Esophagus squamous epithelium (tissue), 5 donors: ENCODE data around the gene LCOR. TPM values are rescaled to one million over a fixed set of nuclear protein-coding genes. Genes with fewer than 3 reads are reported as not detected.

Source experiments
- DNase-seq: peaks from one replicate; lab custom pipeline; 2025; lab: John Stamatoyannopoulos, UW
- H3K27ac ChIP-seq, 4 donors: fragments of 200-600 bp; sonication (generic); one replicate each; pipeline ENCODE4 v1.5.1; 2016 to 2019; ENCODE audit warnings: mild to moderate bottlenecking in 1 of 4
- H3K27me3 ChIP-seq, 4 donors: fragments of 200-600 bp; sonication (generic); 1 replicate in 3 of 4; 2 replicates in 1 of 4; pipeline versions ENCODE4 v1.5.1 to v1.6.0; 2017 to 2021; ENCODE audit warnings: antibody characterized with exemption in 1 of 4
- H3K36me3 ChIP-seq, 3 donors: fragments of 200-600 bp; sonication (generic); one replicate each; pipeline ENCODE4 v1.5.1; 2016 to 2019
- H3K4me1 ChIP-seq, 3 donors: fragments of 200-600 bp; sonication (generic); one replicate each; pipeline ENCODE4 v1.5.1; 2017 to 2019
- H3K4me3 ChIP-seq, 4 donors: fragments of 200-600 bp; sonication (generic); 1 replicate in 3 of 4; 2 replicates in 1 of 4; pipeline ENCODE4 v1.5.1; 2016 to 2019; ENCODE audit warnings: mild to moderate bottlenecking in 2 of 4, moderate library complexity in 1 of 4
- H3K9me3 ChIP-seq, 3 donors: fragments of 200-600 bp; sonication (generic); one replicate each; pipeline ENCODE4 v1.5.1; 2016 to 2019
- CTCF ChIP-seq, 6 experiments: fragments of 450-650 bp in 4 of 6; fragments of 200-600 bp in 2 of 6; sonication (generic) in 2 of 6; IDR thresholded peaks; one replicate each; pipeline ENCODE4 v1.5.1; 2016 to 2019; ENCODE audit warnings: antibody characterized with exemption in 6 of 6, mild to moderate bottlenecking in 4 of 6, moderate library complexity in 4 of 6
- POLR2A ChIP-seq, 4 donors: fragments of 450-650 bp; IDR thresholded peaks; one replicate each; pipeline ENCODE4 v1.6.1; 2017; ENCODE audit warnings: antibody characterized with exemption in 4 of 4, mild to moderate bottlenecking in 4 of 4, moderate library complexity in 3 of 4
- WGBS, 2 donors: methylation state at CpG; one replicate each; pipeline ENCODE4 v1.1.5; 2018; 5-methylcytosine and 5-hydroxymethylcytosine counted together
- intact Hi-C: fragments of 100-400 bp; cut with DNase I; formaldehyde crosslinking; loops from one replicate; pipeline ENCODE4 v1.15.0; 2022
- total RNA-seq, 4 donors: library from RNA; depleted of rRNA; stranded (reverse); fragments of >200 nt; gene quantifications; one replicate each; pipeline ENCODE4 v1.1.0, GENCODE V29; 2016
- donor health status: DM: yes; HTN: yes; CAD: no.

LCOR gene
- total RNA-seq, 4 donors from 2014 or later = 16.9 to 112 (median 30.4) TPM

GRCh38 chr10:97001183-97001991, 169.3 kb downstream of the LCOR start:
- H3K9me3 ChIP-seq = peaks cover 0 to 2% (median 0%) of the 10 kb centered on the region in 3 donors
- TF ChIP-seq CTCF (IDR thresholded peaks at IDR 0.05) (no peak), POLR2A (IDR thresholded peaks at IDR 0.05) (no peak)
- no peaks in the 10 kb centered on the region for H3K4me1 ChIP-seq
- intact Hi-C loops = no loop called here
- DNase-seq = no peak
- H3K27ac ChIP-seq = no peak overlapping the region
- H3K27me3 ChIP-seq = no peaks in the 10 kb centered on the region
- H3K4me3 ChIP-seq = no peak overlapping the region
- no peaks in the 10 kb centered on the region for H3K36me3 ChIP-seq
- WGBS, 2 donors = 100% methylated on average over 2 of the region's 17 CpGs; no CpG with 5 or more reads in 1 of the 2 donors

GRCh38 chr10:97002670-97003069, 170.6 kb downstream of the LCOR start:
- Histone ChIP-seq H3K9me3 (peaks cover 0 to 15% (median 4%) of the 10 kb centered on the region in 3 donors), H3K36me3 (no peaks in the 10 kb centered on the region), H3K4me3 (no peak overlapping the region), H3K4me1 (no peaks in the 10 kb centered on the region), H3K27ac (no peak overlapping the region), H3K27me3 (no peaks in the 10 kb centered on the region)
- DNase-seq = no peak
- TF ChIP-seq POLR2A (IDR thresholded peaks at IDR 0.05) = no peak
- TF ChIP-seq CTCF (IDR thresholded peaks at IDR 0.05) = no peak
- intact Hi-C loops = no loop called here
- WGBS, 2 donors = 95 to 98% methylated on average over 6 to 12 of the region's 16 CpGs

- Histone ChIP-seq H3K36me3 (no peaks in the 10 kb centered on the region), H3K27ac (no peak overlapping the region), H3K9me3 (peaks cover 0 to 21% (median 10%) of the 10 kb centered on the region in 3 donors), H3K27me3 (no peaks in the 10 kb centered on the region), H3K4me1 (no peaks in the 10 kb centered on the region), H3K4me3 (no peak overlapping the region)
- no peak for TF ChIP-seq POLR2A (IDR thresholded peaks at IDR 0.05)
- WGBS, 2 donors = 94 to 100% methylated on average over 2 to 3 of the region's 13 CpGs
- intact Hi-C loops = no loop called here
- DNase-seq = no peak
Measured at GRCh38 chr10:97003151-97003803, 171.2 kb downstream of the LCOR start.

- no peak overlapping the region for H3K27ac ChIP-seq
- no peaks in the 10 kb centered on the region for H3K4me1 ChIP-seq
- no peak for TF ChIP-seq CTCF (IDR thresholded peaks at IDR 0.05)
- no peak for TF ChIP-seq POLR2A (IDR thresholded peaks at IDR 0.05)
- intact Hi-C loops = no loop called here
- H3K9me3 ChIP-seq = peaks cover 0 to 24% (median 11%) of the 10 kb centered on the region in 3 donors
- H3K27me3 ChIP-seq = no peaks in the 10 kb centered on the region
- H3K4me3 ChIP-seq = no peak overlapping the region
- 93% methylated on average over 3 of the region's 8 CpGs; no CpG with 5 or more reads in 1 of the 2 donors for WGBS, 2 donors
- H3K36me3 ChIP-seq = no peaks in the 10 kb centered on the region
- DNase-seq = no peak
Measured at GRCh38 chr10:97003804-97004201, 171.7 kb downstream of the LCOR start.

GRCh38 chr10:97004591-97004990, 172.5 kb downstream of the LCOR start:
- intact Hi-C loops = no loop called here
- WGBS, 2 donors = 86% methylated on average over 7 of the region's 10 CpGs; no CpG with 5 or more reads in 1 of the 2 donors
- DNase-seq = no peak

More at GRCh38 chr10:97004591-97004990, 172.5 kb downstream of the LCOR start:
- no peaks in the 10 kb centered on the region for H3K36me3 ChIP-seq
- no peak overlapping the region for H3K4me3 ChIP-seq
- H3K9me3 ChIP-seq = peaks cover 0 to 24% (median 11%) of the 10 kb centered on the region in 3 donors
- no peaks in the 10 kb centered on the region for H3K27me3 ChIP-seq
- H3K27ac ChIP-seq = no peak overlapping the region
- TF ChIP-seq POLR2A (IDR thresholded peaks at IDR 0.05) (no peak), CTCF (IDR thresholded peaks at IDR 0.05) (no peak)
- H3K4me1 ChIP-seq = no peaks in the 10 kb centered on the region
